ENCODE data around the gene TBC1D13.
"Not testable (repeated sequence)": the region's sequence is repeated elsewhere in the genome, so short reads cannot be mapped to it uniquely, and the experiment has no call there.

The TBC1D13 gene

GRCh38 chr9:128822407-128823042 lies 35.5 kb downstream of the TBC1D13 start:
- DNase-seq: no peak

- DNase-seq: no peak
These were observed 36.4 kb downstream of the TBC1D13 start for GRCh38 chr9:128823362-128823902.

- no peak for DNase-seq
These were observed 36.9 kb downstream of the TBC1D13 start for GRCh38 chr9:128823903-128824406.

- no peak for DNase-seq
These were observed 37.9 kb downstream of the TBC1D13 start for GRCh38 chr9:128824911-128825310.

GRCh38 chr9:128825923-128826700 lies 39.1 kb downstream of the TBC1D13 start:
- no peak for DNase-seq

GRCh38 chr9:128828267-128828666 lies 41.2 kb downstream of the TBC1D13 start:
- DNase-seq: no peak

GRCh38 chr9:128828719-128829452 lies 41.8 kb downstream of the TBC1D13 start:
- DNase-seq: no peak

- DNase-seq: peak; percentile 82 to 95
These were observed 42.6 kb downstream of the TBC1D13 start, which contains the start of gene SPOUT1 for GRCh38 chr9:128829477-128830251. Gene SPOUT1, minus strand, starts transcription at chr9:128829794. Its CDS starts 14 bp downstream, at chr9:128829780.

- DNase-seq: no peak
These were observed 46.6 kb downstream of the TBC1D13 start for GRCh38 chr9:128833696-128834095.

- no peak for DNase-seq
These were observed 48.5 kb downstream of the TBC1D13 start for GRCh38 chr9:128835246-128836210.

GRCh38 chr9:128836509-128837145 lies 49.6 kb downstream of the TBC1D13 start:
- DNase-seq: no peak

GRCh38 chr9:128838338-128838737 lies 51.3 kb downstream of the TBC1D13 start:
- no peak for DNase-seq

GRCh38 chr9:128840524-128840923 lies 53.5 kb downstream of the TBC1D13 start:
- DNase-seq: no peak

- no peak for DNase-seq
These were observed 54.8 kb downstream of the TBC1D13 start for GRCh38 chr9:128841694-128842492.

- not testable (repeated sequence) for DNase-seq
These were observed 56.1 kb downstream of the TBC1D13 start for GRCh38 chr9:128843171-128843570.

- DNase-seq: peak in 1 of 2 experiments; percentile 46
These were observed 58.3 kb downstream of the TBC1D13 start for GRCh38 chr9:128845186-128845931.

GRCh38 chr9:128846680-128847030 lies 59.6 kb downstream of the TBC1D13 start:
- DNase-seq: no peak

- no peak for DNase-seq
These were observed 60.8 kb downstream of the TBC1D13 start for GRCh38 chr9:128847803-128848202.

GRCh38 chr9:128851024-128851423 lies 64.0 kb downstream of the TBC1D13 start:
- not testable (repeated sequence) for DNase-seq
